Occipital lobe (tissue), 2 donors: Measurements from ENCODE around the gene PLA2R1. TPM values are rescaled to one million over a fixed set of nuclear protein-coding genes. Genes with fewer than 3 reads are reported as not detected.

Experiments used
- DNase-seq: peaks from one replicate; lab custom pipeline; 2025; lab: John Stamatoyannopoulos, UW
- total RNA-seq: library from RNA; depleted of rRNA; stranded (reverse); fragments of >200 nt; gene quantifications from one replicate; pipeline ENCODE4 v1.2.3, GENCODE V29; 2014

Gene PLA2R1
- total RNA-seq, 1 donor from 2014 or later: 1.7 TPM

DNA sequence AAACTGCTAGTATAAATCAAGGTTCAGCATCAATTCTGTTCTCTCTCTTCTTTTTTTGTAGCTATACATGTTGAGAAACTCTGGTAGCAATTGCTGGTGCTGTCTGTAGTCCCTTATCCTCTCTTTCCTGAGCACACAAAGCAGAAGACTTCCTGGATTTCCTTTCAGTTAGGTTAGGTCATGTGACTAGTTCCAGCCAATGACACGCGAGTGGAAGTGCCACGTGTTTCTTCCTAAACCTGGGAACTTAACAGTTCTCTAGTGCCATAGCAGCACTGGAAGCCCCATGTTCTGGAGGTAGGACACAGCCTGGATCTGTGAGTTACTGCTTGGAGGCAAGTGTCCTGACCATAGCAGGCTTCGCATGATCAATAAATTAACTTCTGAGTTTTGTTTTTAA is 125.9 kb downstream of the PLA2R1 start:
- no peak for DNase-seq

DNA sequence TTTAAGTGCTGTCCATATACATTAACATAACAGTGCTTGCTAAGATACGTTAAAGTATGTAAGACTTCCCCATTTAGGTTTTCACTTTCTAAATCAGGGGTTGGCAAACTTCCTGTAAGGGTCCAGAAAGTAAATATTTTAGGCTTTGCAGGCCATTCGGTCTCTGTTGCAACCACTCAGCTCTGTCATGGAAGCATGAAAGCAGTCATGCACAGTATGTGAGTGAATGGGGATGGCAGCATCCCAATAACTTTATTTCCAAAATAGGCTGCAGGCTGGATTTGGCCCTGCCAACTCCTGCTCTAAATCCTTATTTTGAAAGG is 128.7 kb downstream of the PLA2R1 start:
- DNase-seq: no peak

DNA sequence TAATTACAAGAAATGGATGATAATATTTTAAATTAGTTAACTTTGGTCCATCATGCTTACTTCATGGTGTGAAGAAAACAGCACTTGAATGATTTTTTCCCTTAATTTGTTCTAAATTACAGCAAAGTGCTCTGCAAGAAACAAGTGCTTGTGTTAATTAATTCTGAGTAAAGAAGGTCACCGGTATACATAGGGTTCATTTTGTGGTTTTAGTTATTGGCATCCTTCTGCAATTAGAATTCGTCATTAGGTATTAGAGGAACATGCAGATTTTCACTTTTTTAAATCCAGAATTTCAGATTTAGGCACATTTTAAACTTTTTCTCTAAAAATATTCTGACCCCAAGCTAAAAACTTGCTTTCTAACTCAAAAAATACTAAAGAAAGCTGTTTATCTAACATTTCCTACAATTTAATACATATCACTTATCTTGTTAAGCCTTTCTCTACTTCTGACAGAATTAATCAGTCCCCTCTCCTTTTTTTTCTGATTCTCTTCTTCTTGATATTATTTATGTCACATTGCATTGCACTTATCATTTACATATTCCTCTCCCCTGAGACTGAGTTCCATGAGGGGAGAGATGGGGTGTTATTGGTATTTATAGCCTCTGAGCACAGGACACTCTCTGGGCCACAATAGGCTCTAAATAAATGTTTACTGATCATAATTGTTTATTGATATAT is 129.2 kb downstream of the PLA2R1 start:
- DNase-seq: no peak

DNA sequence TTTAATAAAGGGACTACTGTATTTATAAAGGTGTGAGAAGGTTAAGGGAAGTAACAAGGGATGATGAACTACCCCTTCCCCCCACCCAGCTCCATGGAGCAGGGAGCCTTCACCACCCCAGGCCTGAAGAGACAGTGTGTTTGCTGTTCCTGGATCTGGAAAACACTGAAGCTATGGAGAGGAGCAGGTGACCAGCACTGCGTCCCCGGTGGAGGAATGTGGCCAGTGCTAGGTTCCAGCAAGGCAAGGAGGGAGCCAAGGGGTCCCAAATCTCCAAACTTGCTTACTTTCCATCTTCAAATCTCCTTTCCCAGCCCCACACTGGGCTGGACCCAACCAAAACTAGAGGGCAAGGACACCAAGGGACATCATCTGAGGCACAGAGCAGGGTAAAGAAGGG is 135.7 kb downstream of the PLA2R1 start:
- DNase-seq: no peak

DNA sequence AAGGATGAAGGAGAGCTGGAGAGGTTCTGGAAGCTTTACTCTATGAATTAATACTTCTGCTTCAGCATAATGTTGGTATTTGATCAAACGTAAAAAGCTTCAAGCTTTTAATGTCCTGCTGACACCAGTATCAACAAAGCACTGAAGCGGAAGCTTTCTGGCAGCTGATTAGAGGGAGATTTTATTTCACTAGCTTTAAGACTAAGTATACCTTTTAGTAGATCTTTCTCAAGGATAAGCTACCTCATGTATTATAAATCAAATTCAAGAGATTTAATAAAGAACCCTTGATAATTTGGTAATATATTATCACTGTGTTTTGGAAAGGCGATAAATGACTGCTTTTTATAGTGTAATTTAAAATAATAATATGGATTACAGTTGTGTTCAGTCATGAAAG is 136.4 kb downstream of the PLA2R1 start:
- no peak for DNase-seq

DNA sequence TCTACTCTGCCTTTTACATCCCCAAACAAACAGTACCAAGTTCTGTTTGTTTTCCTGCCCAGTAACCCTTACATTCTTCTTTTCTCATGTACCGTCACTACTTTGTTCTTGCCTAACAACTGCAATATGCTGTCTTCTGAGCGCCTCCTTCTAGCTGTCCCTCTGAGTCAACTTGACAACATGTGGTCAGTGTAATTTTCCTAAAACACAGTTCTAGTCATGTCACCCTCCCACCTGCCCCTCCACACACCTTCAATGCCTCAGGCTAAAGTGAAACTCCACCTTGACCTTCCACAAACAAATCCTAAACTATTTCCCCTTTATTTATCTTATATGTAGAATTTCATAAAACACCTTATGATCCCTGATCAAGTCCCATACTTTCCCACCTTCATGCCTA is 139.9 kb downstream of the PLA2R1 start:
- no peak for DNase-seq

DNA sequence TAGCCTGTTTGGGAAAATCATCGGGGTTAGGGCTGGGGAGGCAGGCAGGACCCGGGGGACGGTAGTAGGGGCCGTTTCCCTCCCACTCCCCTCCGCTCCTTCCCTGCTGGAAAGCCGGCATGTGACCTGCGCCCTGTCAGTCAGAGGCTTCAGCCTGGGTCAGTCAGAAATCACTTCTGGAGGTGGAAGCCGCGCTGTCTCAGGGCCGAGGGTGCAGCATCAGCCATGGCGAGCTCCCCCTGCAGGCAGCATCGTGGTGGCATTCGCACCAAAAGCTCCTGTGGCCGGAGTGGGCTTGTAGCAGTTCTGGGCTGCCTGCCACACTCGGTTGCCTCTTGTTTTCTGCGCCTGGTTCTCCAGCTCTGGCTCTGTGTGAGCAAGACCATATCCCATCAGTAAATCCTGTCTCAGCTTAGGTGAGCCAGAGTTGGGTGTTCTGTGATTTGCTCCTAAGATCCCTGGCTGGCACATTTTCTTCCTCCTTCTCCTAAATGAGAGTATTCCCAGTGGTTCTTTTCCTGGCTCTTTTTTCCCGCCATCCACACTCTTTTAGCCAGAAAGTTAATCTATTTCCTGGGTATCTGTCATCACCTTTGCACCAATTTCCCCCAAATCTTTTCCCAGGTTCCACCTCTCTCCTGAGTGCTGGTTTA is 140.5 kb downstream of the PLA2R1 start:
- DNase-seq: no peak

DNA sequence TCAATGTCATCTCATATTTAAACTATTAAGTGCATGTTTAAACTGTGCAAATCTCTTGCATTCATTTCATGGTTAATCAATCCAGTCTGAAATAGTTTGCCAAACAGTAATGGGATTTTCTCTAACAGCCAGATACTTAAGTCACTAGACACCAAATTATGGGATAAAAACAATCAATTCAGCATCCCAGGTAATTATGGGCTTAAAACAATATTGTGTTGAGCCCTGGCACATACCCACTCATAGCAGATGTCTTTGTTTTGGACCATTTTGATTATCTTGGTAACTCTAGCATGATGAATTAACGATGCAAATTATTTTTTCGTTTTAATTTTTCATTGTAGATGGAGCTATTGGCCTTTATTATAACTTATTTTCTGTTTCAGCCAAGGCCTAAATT is 145.9 kb downstream of the PLA2R1 start:
- no peak for DNase-seq

DNA sequence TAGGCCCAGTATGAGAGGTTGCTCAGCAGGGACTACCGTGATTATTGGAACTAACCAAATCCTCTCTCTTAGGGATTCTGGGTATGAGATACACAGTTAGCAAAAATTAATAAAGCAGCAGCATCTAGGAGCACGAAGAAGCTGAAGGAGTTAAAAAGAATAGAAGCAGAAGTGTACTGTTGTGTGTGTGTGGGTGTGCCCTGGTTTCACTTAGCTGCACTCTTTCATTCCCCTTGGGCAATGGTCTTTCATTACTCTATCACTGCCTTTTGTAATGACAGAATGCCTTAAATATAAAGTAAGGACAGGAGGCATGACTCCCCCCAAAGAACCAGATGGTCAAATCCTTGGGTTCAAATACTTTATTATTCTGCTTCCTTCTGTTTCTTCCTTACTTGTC is 148.5 kb downstream of the PLA2R1 start:
- DNase-seq: no peak

DNA sequence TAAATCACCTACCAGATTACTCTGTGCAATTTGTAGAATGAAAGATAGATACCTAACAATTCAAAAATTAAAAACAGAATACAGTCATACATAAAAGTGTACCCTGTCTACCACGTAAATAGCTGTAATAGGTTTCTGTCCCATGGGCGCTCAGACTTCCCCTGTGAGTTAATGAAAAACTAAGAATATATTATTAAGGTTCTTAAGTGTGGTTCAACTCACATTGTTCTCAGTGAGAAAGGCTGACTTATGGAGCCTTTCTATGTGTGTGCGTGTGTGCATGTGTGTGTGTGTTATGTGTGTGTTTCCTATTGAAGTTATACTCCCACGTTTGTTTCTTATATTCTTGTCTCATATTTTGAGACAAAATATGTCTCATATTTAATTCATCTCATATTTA is 149.8 kb downstream of the PLA2R1 start:
- no peak for DNase-seq

DNA sequence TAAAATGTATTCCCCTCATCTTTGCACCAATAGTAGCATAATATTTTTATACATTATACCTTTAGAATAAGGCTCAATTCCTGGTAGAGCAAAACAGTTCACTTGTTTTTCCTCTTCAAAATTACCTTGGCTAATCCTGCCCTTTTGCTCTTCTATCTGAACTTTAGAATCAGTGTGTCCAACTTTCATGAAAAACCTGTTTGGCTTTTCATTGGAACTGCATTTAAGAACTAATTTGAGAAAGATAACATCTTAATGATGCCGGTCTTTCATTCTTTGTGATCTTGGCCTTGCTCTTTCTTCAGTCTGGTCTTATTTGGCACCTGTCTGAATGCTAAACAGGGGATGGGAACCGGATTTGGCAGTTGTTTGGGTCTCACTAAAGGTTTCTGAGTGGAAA is 151.5 kb downstream of the PLA2R1 start:
- DNase-seq: no peak

DNA sequence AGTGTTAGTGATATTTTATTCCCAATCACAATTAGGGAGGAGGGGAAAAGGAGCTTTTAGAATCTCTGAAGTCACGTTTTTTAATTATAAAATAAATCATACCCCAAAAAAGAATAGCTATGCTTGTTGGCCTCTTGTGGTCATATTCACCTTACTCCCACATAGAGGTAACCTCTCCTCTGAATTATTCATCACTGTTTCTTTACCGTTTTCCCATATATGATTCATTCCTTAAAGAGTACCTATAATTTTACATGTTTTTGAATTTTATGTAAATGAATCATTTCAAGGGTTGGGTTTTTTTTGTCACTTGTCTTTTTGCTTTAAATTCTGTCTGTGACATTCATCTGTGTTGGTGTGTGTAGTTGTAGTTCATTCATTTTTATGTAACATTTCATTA is 153.8 kb downstream of the PLA2R1 start:
- DNase-seq: no peak

DNA sequence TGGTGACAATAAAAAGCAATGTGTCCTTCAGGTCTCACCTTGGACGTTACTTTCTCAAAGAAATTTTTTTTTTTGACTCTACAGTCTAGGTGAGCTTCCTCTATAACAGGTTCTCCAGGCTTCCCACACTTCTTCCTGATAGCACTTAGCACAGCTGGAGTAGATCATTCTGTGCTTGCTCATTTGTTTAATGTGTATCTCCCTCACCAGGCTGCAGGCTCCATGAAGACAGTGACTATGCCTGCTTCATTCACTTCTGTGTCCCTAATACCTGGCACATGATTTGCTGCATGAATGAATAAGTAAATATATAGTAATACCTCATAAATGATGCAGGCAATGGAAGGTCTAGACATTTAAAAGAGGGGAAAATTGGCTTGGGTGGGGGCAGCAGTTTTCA is 154.5 kb downstream of the PLA2R1 start:
- DNase-seq: no peak

DNA sequence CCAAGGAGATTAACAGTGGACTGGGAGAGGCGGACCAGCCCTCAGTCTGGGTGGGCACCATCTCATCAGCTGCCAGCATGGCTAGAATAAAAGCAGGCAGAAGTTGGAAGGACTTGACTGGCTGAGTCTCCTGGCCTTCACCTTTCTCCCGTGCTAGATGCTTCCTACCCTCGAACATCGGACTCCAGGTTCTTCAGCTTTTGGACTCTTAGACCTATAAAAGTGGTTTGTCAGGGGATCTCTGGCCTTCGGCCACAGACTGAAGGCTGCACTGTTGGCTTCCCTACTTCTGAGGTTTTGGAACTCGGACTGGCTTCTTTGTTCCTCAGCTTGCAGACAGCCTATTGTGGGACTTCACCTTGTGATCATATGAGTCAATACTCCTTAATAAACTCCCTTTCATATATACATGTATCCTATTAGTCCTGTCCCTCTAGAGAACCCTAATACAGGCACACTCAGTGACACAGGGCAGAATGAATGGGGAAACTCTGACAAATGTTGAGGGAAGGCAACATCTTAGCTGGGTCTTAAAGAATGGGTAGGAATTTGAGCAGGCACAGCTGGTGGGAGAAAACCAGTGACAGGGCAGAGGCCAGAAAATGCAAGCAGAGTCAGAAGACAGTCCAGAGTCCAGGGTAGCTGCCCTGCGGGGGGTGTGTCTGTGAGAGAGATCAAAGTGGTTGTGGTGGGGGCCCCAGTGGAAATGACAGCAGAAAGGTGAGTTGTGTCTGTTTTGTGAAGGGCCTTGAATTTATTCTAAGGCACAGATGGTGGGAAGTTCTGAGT is 156.3 kb downstream of the PLA2R1 start:
- DNase-seq: no peak

DNA sequence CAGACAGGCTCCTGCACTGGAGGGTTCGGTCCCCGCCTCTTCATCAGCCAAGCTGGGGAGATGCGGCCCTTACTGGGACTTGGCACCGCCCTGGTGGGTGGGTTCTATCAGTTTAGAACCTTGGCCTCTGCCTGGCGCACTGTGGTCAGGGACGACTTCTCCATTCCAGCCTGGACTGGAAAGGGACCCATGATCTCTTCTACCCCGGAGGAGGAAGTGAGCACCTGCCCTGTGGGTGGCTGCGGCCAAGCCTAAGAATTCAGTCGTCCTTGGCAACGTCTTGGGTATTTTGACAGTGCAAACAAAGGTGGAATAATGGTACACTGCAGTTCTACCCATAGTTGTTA is 157.5 kb downstream of the PLA2R1 start:
- no peak for DNase-seq

DNA sequence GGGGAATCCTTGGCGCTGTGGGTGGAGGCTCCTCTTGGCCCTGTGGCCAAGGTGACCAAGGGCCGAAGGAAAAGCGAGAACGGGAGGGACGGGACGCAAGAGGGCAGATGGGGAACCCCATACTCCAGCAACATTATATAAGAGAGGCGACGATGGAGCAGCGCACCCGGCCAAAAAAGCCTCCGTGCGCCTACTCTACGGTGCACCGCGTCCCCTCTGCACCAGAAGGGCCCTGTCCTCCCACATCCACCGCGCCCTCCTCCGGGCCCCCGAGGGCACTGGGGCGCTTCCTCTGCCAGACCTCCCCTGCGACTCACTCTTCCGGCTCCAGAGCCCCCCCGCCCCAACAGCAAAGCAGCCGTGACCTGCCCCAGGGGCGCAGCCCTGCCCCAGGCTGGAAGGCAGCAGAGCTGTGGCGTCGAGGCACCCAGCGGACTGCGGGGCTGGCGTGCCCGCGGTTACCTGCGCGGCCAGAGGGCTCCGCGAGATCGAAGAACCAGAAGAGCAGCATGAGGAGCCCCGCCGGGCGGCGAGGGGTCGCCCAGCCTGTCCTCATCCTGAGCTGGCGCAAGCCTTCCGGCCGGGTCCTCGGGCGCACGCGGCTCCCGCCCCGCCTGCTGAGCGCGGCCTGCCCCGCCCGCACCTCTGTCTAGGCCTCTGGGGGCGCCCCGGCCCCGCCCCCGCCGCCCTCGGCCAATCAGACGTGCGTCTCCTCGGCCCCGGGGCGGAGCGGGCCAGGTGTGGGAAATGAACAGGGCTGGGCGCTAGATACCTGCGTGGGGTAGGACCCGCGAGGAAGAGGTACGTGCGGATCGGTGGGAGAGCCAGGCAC is 158.1 kb downstream of the PLA2R1 start, which contains the start of gene LY75:
Gene LY75, minus strand, starts transcription at position 630 of the 832 bp plus-strand sequence.
- DNase-seq: no peak

DNA sequence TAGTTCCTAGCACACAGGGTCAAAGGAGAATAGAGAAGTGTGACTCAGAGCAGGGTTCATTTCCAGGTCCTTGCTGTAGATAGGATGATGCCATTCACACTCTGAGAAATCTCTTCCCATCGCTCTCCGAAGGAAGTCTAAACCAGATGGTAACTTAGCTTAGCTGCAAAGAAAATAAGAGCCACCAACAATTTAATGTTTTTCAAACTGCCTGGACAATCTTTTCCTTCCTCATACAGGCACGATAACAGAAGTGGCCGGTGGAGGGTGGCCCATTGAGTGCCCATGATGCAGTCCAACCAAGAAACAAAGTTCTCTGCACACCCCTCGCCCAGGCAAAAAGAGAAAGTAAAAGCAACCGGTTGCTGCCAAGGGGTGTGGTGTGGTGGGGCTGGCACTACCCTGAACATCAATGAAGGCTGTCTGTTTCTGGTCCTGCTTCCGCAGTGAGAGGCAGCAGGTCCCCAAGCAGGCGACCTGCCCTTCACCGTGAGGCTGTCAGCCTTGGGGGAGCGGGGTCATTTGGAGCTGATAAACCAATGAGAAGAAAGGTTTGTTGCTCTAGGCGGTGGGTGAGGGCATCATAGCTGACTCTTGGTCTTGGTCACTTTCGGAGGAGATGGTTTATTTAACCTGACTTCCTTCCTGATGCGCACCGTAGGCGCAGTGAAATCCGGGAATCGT is 158.8 kb downstream of the PLA2R1 start:
- DNase-seq: no peak

DNA sequence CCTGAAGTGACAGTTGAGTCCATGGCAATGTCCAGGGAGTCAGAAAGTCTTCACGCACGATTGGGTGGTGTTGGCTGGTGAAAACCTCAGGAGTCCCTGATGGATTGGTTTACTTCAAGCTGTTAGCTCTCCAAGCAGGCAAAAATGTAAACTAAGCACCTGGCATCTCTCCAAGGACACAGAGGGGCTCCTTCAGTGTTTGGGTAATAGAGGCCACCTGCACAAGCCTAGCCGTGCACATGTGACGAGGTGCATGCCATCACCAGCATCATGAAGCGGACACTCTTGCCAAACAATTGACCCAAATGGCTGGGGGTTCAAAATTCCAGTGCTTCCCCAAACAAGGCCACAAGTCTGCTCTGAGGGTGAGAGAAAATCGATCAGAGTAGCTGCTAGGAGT is 159.7 kb downstream of the PLA2R1 start:
- no peak for DNase-seq

DNA sequence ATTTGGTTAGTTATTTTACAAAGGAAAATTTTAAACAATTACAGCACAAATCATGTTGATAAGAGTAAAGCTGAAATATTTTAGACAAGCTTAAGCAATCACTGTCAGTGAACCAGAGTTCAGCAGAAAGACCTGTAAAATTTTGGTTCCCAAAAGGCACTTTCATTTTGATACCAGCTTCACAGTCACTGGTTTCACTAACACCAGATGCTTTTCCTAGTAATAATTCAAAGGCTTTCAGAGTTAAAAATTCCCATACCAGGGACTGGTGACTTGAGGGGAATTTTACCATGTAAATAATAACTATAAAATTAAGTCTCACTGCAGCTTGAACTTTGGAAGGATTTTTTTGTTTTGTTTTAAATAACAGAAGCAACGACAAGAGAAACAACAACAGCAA is 162.1 kb downstream of the PLA2R1 start:
- no peak for DNase-seq

DNA sequence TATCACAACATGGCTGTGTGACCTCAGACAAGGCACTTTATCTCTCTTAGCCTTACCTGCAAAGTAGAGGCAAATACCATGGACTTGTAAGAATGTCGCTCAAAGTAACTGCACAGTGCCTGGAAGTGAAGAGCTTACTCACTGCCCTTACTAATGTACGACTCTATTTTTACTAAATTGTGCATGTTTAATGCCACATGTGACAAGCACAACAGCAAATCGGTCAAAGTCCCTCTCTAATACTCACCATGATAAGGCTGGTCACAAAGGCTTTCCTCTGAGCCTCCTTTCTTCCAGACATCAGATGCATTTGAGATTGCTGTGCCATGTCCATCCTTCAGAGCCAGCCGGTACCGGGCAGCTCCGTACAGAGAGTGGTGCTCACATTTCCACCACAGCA is 164.0 kb downstream of the PLA2R1 start:
- DNase-seq: no peak

DNA sequence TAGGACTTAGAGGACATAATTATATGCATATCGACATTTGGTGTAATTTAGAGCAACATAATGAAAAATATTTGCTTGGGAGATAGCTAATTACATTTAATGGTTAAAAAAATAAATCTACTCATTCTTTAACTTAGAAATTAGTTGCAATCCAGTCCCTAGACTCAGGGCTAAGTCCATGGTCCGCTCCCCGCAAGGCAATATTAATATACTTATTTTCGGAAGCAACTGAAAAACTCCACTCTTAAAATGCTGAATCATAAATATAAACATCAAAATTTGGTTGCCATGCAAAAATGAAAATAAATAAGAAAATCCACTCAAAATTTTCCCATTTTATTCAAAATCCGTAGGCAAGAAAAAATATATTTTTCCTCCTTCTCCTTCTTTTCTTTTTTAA is 164.7 kb downstream of the PLA2R1 start:
- no peak for DNase-seq
